Omental fat pad (tissue), 4 donors: ENCODE measurements around the gene CBFB. TPM values are rescaled to one million over a fixed set of nuclear protein-coding genes. Genes with fewer than 3 reads are reported as not detected.
"Not testable (repeated sequence)": the region's sequence is repeated elsewhere in the genome, so short reads cannot be mapped to it uniquely, and the experiment has no call there.

ENCODE experiments used
- ATAC-seq: fragments of 150-250 bp; one replicate; pipeline ENCODE4 v1.9.1; 2016; ENCODE audit warnings: mild to moderate bottlenecking, moderate library complexity; ENCODE audit not compliant: low FRiP score
- DNase-seq: peaks from one replicate; pipeline ENCODE4 v3.0.0-alpha.2; 2019; ENCODE audit warnings: low spot score
- total RNA-seq, 4 donors: library from RNA; depleted of rRNA; stranded (reverse); fragments of >200 nt; gene quantifications; one replicate each; pipeline ENCODE4 v1.1.0, GENCODE V29; 2016
- TF ChIP-seq, protein P1 (sequence below), 3 donors: fragments of 450-650 bp; IDR thresholded peaks; one replicate each; pipeline ENCODE4 v1.5.1; 2016 to 2017; ENCODE audit warnings: antibody characterized with exemption in 3 of 3, mild to moderate bottlenecking in 3 of 3, moderate library complexity in 2 of 3

Gene CBFB
- total RNA-seq, 4 donors from 2014 or later: 30.3 to 77.6 (median 35.4) TPM

DNA sequence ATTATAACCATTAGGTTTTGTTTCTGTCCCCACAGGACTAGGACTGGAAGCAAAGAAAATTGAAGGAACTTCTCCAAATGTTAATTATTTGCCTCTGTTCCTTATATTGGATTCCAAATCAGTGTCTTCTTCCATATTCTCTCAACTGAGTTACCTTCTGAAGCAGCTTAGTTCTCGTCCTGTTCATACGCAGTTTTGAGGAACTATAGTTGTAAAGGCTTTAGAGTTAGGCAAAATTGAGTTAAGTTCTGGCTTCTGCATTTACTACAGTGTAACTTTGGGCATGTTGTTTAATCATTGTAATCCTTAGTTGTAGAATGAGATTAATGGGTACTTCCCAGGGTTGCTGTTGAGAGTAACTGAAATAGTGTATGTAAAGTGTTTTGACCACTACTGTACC is 11.2 kb downstream of the CBFB start:
- ATAC-seq: no peak
- no peak for DNase-seq
- TF ChIP-seq, protein P1, sequence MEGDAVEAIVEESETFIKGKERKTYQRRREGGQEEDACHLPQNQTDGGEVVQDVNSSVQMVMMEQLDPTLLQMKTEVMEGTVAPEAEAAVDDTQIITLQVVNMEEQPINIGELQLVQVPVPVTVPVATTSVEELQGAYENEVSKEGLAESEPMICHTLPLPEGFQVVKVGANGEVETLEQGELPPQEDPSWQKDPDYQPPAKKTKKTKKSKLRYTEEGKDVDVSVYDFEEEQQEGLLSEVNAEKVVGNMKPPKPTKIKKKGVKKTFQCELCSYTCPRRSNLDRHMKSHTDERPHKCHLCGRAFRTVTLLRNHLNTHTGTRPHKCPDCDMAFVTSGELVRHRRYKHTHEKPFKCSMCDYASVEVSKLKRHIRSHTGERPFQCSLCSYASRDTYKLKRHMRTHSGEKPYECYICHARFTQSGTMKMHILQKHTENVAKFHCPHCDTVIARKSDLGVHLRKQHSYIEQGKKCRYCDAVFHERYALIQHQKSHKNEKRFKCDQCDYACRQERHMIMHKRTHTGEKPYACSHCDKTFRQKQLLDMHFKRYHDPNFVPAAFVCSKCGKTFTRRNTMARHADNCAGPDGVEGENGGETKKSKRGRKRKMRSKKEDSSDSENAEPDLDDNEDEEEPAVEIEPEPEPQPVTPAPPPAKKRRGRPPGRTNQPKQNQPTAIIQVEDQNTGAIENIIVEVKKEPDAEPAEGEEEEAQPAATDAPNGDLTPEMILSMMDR (IDR thresholded peaks at IDR 0.05): no peak

DNA sequence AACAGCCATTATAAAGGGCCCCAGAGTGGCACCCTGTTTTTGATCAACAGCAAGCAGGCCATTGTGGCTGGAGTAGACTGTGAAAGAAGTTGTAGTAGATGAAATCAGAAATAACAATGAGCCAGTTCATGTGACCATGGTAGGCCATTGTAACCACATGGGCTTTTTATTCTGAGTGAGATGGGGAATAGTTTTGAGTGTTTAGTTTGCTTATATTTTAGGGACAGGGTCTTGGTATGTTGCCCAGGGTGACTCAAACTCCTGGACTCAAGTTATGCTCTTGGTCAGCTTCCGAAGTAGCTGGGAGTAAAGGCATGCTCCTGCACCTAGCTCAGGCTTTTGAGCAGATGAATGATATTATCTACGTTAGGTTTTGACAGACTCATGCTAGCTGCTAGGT is 12.0 kb downstream of the CBFB start:
- TF ChIP-seq, protein P1 (IDR thresholded peaks at IDR 0.05): no peak
- DNase-seq (no peak), ATAC-seq (no peak)

DNA sequence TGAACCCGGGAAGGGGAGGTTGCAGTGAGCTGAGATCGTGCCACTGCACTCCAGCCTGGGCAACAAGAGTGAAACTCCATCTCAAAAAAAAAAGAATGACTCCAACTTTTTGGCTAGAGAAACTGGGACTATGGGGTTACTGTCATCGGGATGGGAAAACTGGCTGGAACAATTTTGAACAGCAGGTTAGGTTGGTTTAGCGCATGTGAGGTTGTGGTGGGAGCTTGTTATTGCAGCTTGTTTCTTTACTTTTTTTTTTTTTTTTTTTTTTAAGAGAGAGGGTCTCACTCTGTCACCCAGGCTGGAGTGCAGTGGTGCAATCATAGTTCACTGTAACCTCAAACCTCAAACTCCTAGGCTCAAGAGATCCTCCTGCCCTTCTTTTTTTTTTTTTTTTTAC is 12.6 kb downstream of the CBFB start:
- not testable (repeated sequence) for DNase-seq, ATAC-seq

DNA sequence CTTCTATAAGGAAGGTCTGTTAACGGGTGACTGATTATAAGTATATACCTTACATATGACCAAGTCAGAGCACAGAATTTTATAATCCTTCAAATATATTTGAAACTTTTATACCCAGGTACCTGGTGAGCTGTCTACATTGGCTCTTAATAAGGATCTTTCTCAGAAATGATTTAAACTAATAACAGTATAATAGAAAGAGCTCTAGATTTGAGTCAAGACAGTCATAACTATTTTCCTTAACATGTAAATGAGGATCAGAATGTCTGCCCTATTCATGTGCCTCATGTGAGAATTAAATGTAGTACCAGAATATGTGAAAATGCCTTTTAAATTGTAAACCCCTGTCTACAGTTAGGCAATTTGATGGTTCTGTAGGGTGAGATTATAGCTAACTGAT is 14.5 kb downstream of the CBFB start:
- TF ChIP-seq, protein P1 (IDR thresholded peaks at IDR 0.05): no peak
- DNase-seq (no peak), ATAC-seq (no peak)

DNA sequence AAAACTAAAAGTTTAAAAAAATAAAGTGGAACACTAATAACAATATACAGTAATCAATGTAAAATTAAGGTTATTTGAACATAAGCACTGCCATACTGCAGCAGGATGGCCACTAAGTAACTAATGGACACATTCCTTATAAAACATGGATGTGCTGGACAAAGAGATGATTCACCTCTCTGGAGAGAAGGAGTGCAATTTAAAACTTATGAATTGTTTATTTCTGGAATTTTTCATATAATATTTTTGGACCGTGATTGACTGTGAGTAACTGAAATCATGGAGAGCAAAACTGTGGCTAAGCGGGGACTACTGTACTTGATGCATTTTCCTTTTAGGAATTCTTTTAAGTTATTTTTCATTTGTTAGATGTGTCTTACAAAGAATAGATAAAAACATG is 21.8 kb downstream of the CBFB start:
- TF ChIP-seq, protein P1 (IDR thresholded peaks at IDR 0.05): no peak
- no peak for ATAC-seq
- DNase-seq: no peak

DNA sequence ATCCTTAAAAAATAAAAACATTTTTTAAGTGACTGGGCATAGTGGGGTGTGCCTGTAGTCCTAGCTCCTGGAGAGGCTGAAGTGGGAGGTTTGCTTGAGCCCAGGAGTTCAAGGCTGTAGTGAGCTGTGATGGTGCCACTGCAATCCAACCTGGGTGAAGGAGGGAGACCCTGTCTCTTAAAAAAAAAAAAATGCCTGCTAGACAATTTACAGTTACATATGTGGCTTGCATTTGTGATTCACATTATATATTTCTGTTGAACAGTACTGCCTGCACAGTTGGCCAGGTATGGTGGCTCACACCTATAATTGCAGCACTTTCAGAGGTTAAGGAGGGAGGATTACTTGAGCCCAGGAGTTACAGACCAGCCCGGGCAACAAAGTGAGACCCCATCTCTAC is 23.4 kb downstream of the CBFB start:
- ATAC-seq (no peak), DNase-seq (no peak)
- TF ChIP-seq, protein P1 (IDR thresholded peaks at IDR 0.05): no peak

DNA sequence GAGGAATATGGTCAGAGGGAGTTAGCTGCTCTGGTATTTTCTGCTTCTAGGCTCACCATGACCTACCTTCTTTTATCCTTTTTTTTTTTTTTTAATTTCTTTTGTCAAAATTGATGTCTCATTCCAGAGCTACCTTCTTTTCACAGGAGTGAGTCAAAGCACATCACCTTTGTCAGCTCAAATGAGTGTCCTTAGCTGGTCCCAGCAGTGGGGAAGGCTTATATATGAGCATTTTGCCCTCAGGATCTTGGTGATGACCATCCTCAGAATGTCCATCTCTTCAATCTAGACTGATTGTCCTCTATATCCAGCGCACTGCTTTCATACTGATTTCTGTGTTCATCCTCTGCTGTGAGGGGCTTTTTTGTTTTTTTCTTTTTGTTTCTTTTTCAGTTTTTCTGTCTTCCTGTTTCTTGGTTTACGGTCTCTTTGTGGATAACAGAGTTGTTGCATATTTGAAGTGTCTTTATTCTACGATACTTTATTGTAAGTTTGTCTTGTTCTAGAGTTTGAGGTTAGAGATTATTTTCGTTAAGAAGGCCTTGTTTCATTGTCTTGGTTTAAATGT is 24.9 kb downstream of the CBFB start:
- TF ChIP-seq, protein P1 (IDR thresholded peaks at IDR 0.05): no peak
- ATAC-seq (no peak), DNase-seq (no peak)

DNA sequence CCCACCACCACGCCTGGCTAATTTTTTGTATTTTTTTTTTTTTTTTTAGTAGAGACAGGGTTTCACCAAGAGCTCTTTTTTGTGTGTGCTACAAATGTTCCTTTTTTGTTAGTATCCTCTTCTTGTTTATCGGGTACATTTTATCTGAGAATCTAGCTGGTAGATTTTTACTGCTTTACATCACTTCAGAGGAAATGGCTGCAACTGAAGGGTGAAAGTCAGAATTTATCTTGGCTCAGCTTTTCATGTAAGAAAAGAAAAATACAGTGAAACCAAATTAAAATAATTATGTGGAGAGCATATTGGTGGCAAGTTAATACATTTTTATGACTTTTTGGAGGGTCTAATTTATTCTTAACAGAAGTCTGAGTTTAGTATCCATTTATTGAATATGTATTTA is 26.0 kb downstream of the CBFB start:
- no peak for ATAC-seq
- TF ChIP-seq, protein P1 (IDR thresholded peaks at IDR 0.05): no peak
- DNase-seq: no peak
